Endothelial cell (in vitro differentiated cells): ENCODE results near the gene EXOC3L1. TPM values are rescaled to one million over a fixed set of nuclear protein-coding genes. Genes with fewer than 3 reads are reported as not detected.

Experiments used
- DNase-seq: peaks from one replicate; pipeline ENCODE4 v3.0.0; 2021; ENCODE audit warnings: low spot score
- H3K27ac Mint-ChIP-seq: one replicate; pipeline ENCODE4 v1.8.0; 2021; ENCODE audit warnings: mixed read lengths, inconsistent platforms; ENCODE audit not compliant: unreplicated experiment
- H3K27me3 Mint-ChIP-seq: one replicate; pipeline ENCODE4 v1.8.0; 2021; ENCODE audit warnings: mild to moderate bottlenecking, moderate library complexity, mixed read lengths, inconsistent platforms; ENCODE audit not compliant: unreplicated experiment
- H3K36me3 Mint-ChIP-seq: one replicate; pipeline ENCODE4 v1.8.0; 2021; ENCODE audit warnings: mild to moderate bottlenecking, low read depth, mixed read lengths, inconsistent platforms; ENCODE audit not compliant: unreplicated experiment
- H3K4me1 Mint-ChIP-seq: one replicate; pipeline ENCODE4 v1.8.0; 2021; ENCODE audit warnings: mild to moderate bottlenecking, mixed read lengths, inconsistent platforms; ENCODE audit not compliant: unreplicated experiment
- H3K4me3 Mint-ChIP-seq: one replicate; pipeline ENCODE4 v1.8.0; 2021; ENCODE audit warnings: mild to moderate bottlenecking, mixed read lengths, inconsistent platforms; ENCODE audit not compliant: unreplicated experiment
- H3K9me3 Mint-ChIP-seq: one replicate; pipeline ENCODE4 v1.8.0; 2021; ENCODE audit warnings: mixed read lengths, inconsistent platforms; ENCODE audit not compliant: unreplicated experiment
- CTCF ChIP-seq: fragments of 200-600 bp; sonication (generic); IDR thresholded peaks from one replicate; pipeline ENCODE4 v1.5.0; 2021; ENCODE audit warnings: antibody characterized with exemption; ENCODE audit not compliant: unreplicated experiment
- total RNA-seq: library from RNA; stranded (reverse); fragmentation: NEBNext Ultra II Directional; extraction: Animal tissue kit (Norgen Biotek cat#: 25700); gene quantifications from one replicate; pipeline ENCODE4 v1.2.1, GENCODE V29; 2021; ENCODE audit not compliant: unreplicated experiment

The EXOC3L1 gene
- total RNA-seq, 1 donor from 2014 or later, result 150 TPM

- Mint-ChIP-seq H3K27me3 (peaks cover 39% of the 10 kb centered on the region), H3K4me1 (peaks cover 7% of the 10 kb centered on the region), H3K9me3 (no peaks in the 10 kb centered on the region), H3K27ac (no peak overlapping the region), H3K36me3 (no peaks in the 10 kb centered on the region), H3K4me3 (no peak overlapping the region)
- DNase-seq, result no peak
- TF ChIP-seq CTCF, result no peak
Measured at GRCh38 chr16:67165121-67166078, 24.5 kb downstream of the EXOC3L1 start.

- Mint-ChIP-seq H3K36me3 (no peaks in the 10 kb centered on the region), H3K27ac (no peak within 1 kb of the TSS), H3K9me3 (no peaks in the 10 kb centered on the region), H3K27me3 (peaks cover 37% of the 10 kb centered on the region), H3K4me1 (peaks cover 4% of the 10 kb centered on the region), H3K4me3 (no peak within 1 kb of the TSS)
- no peak for DNase-seq
- no peak for TF ChIP-seq CTCF
Measured at GRCh38 chr16:67164599-67165061, 25.3 kb downstream of the EXOC3L1 start, which contains the start of gene HSF4. Gene HSF4 (plus strand): TSS chr16:67164745. CDS start chr16:67164812, 67 bp downstream.

- TF ChIP-seq CTCF, result no peak
- no peaks in the 10 kb centered on the region for H3K36me3 Mint-ChIP-seq
- no peaks in the 10 kb centered on the region for H3K9me3 Mint-ChIP-seq
- no peak for DNase-seq
- peaks cover 4% of the 10 kb centered on the region for H3K4me1 Mint-ChIP-seq
- peaks cover 34% of the 10 kb centered on the region for H3K27me3 Mint-ChIP-seq
- H3K4me3 Mint-ChIP-seq, result no peak overlapping the region
- H3K27ac Mint-ChIP-seq, result no peak overlapping the region
Measured at GRCh38 chr16:67163999-67164558, 25.9 kb downstream of the EXOC3L1 start.

GRCh38 chr16:67163164-67163998 is 26.6 kb downstream of the EXOC3L1 start:
- no peak overlapping the region for H3K27ac Mint-ChIP-seq
- peaks cover 10% of the 10 kb centered on the region for H3K4me1 Mint-ChIP-seq
- H3K9me3 Mint-ChIP-seq, result no peaks in the 10 kb centered on the region
- H3K36me3 Mint-ChIP-seq, result peaks cover 3% of the 10 kb centered on the region
- peaks cover 33% of the 10 kb centered on the region for H3K27me3 Mint-ChIP-seq
- TF ChIP-seq CTCF, result no peak
- DNase-seq, result no peak
- H3K4me3 Mint-ChIP-seq, result no peak overlapping the region
